Measurements from ENCODE around the gene OVCH2.

Gene OVCH2

DNA sequence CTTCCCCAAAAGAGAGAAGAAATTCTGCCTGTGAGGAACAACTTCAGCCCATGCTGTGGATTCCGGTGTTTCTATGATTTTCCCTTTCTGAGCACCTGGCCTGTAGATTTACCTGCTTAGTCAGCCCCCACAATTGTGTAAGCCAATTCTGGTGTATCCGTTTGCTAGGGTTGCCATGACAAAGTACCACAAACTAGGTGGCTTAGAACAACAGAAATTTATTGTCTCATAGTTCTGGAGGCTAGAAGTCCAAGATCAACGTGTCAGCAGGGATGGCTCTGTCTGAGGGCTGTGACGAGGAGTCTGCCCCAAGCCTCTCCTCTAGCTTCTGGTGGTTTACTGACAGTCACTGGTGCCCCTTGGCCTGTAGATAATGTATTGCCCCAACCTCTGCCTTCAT, 17.0 kb downstream of the OVCH2 start:
- Histone ChIP-seq H3K36me3 (ENCODE audit: control insufficient read depth, insufficient read depth, low read length) (no peaks in the 10 kb centered on the region), H3K9me3 (ENCODE audit: control insufficient read depth, low read length) (no peaks in the 10 kb centered on the region), H3K4me1 (ENCODE audit: control insufficient read depth, insufficient read depth, low read length) (peaks cover 3% of the 10 kb centered on the region), H3K27me3 (ENCODE audit: control insufficient read depth, insufficient read depth, low read length, poor library complexity, severe bottlenecking) (no peaks in the 10 kb centered on the region), H3K4me3 (ENCODE audit: insufficient read depth, low read depth, low read length) (no peak overlapping the region), H3K27ac (ENCODE audit: insufficient read depth, low read depth, low read length, poor library complexity, severe bottlenecking) (no peak overlapping the region)
- 82 to 84% methylated on average over 4 of the region's 4 CpGs for WGBS, 2 experiments

GRCh38 chr11:7688238-7688826, 17.9 kb downstream of the OVCH2 start:
- 21 to 29% methylated on average over 2 of the region's 4 CpGs for WGBS, 2 experiments
- Histone ChIP-seq H3K4me3 (ENCODE audit: insufficient read depth, low read depth, low read length) (no peak overlapping the region), H3K27me3 (ENCODE audit: control insufficient read depth, insufficient read depth, low read length, poor library complexity, severe bottlenecking) (no peaks in the 10 kb centered on the region), H3K27ac (ENCODE audit: insufficient read depth, low read depth, low read length, poor library complexity, severe bottlenecking) (no peak overlapping the region), H3K9me3 (ENCODE audit: control insufficient read depth, low read length) (no peaks in the 10 kb centered on the region), H3K36me3 (ENCODE audit: control insufficient read depth, insufficient read depth, low read length) (no peaks in the 10 kb centered on the region), H3K4me1 (ENCODE audit: control insufficient read depth, insufficient read depth, low read length) (peaks cover 3% of the 10 kb centered on the region)

- WGBS, 2 experiments, result 90 to 95% methylated on average over 1 of the region's 1 CpG
- Histone ChIP-seq H3K36me3 (ENCODE audit: control insufficient read depth, insufficient read depth, low read length) (no peaks in the 10 kb centered on the region), H3K4me1 (ENCODE audit: control insufficient read depth, insufficient read depth, low read length) (peaks cover 3% of the 10 kb centered on the region), H3K9me3 (ENCODE audit: control insufficient read depth, low read length) (no peaks in the 10 kb centered on the region), H3K4me3 (ENCODE audit: insufficient read depth, low read depth, low read length) (no peak overlapping the region), H3K27ac (ENCODE audit: insufficient read depth, low read depth, low read length, poor library complexity, severe bottlenecking) (no peak overlapping the region), H3K27me3 (ENCODE audit: control insufficient read depth, insufficient read depth, low read length, poor library complexity, severe bottlenecking) (no peaks in the 10 kb centered on the region)
These were observed 18.9 kb downstream of the OVCH2 start for GRCh38 chr11:7687386-7687785.

DNA sequence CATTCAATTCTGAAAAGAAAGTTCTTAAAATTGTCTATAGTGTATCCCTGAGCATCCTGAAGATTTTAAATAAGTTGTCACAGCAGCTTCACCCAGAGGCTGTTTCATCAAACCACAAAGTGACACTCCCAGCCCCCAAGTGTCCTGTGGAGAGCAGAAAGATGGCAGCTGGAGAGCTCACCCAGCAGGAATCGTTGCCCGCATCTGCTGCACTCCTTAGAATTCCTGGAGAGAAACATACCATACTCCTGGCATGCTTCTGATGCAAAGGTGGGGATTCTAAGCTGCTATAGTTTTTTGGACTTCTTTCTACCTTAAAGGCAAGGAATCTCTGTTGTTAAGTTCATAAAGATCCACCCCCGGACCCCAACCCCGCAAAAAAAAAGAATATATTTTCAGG, 19.5 kb downstream of the OVCH2 start:
- no peaks in the 10 kb centered on the region for H3K27me3 ChIP-seq (ENCODE audit: control insufficient read depth, insufficient read depth, low read length, poor library complexity, severe bottlenecking)
- peaks cover 3% of the 10 kb centered on the region for H3K4me1 ChIP-seq (ENCODE audit: control insufficient read depth, insufficient read depth, low read length)
- 75 to 85% methylated on average over 4 of the region's 4 CpGs for WGBS, 2 experiments
- no peak overlapping the region for H3K27ac ChIP-seq (ENCODE audit: insufficient read depth, low read depth, low read length, poor library complexity, severe bottlenecking)
- no peaks in the 10 kb centered on the region for H3K36me3 ChIP-seq (ENCODE audit: control insufficient read depth, insufficient read depth, low read length)
- no peak overlapping the region for H3K4me3 ChIP-seq (ENCODE audit: insufficient read depth, low read depth, low read length)
- H3K9me3 ChIP-seq (ENCODE audit: control insufficient read depth, low read length), result no peaks in the 10 kb centered on the region

DNA sequence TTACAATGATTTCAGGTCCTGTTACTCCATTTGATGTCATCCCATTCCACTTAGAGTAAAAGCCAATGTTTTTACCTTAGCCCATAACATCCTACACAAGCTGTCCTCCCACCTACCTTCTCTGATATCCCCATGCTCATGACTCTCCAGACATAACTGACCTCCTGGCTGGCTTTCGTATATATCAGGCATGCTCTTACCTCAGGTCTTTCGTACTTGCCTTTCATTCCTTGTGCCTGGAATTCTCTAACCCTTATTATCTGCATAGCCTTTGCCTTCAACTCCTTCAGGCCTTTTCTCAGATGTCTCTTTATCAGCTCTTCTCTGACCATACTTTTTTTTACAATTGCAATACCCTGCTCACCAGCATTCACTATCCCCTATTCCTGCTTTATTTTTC, 22.7 kb downstream of the OVCH2 start:
- H3K27me3 ChIP-seq (ENCODE audit: control insufficient read depth, insufficient read depth, low read length, poor library complexity, severe bottlenecking), result no peaks in the 10 kb centered on the region
- no peaks in the 10 kb centered on the region for H3K9me3 ChIP-seq (ENCODE audit: control insufficient read depth, low read length)
- H3K4me3 ChIP-seq (ENCODE audit: insufficient read depth, low read depth, low read length), result no peak overlapping the region
- WGBS, 2 experiments, result 92 to 94% methylated on average over 2 of the region's 2 CpGs
- H3K36me3 ChIP-seq (ENCODE audit: control insufficient read depth, insufficient read depth, low read length), result no peaks in the 10 kb centered on the region
- H3K4me1 ChIP-seq (ENCODE audit: control insufficient read depth, insufficient read depth, low read length), result no peaks in the 10 kb centered on the region
- no peak overlapping the region for H3K27ac ChIP-seq (ENCODE audit: insufficient read depth, low read depth, low read length, poor library complexity, severe bottlenecking)

DNA sequence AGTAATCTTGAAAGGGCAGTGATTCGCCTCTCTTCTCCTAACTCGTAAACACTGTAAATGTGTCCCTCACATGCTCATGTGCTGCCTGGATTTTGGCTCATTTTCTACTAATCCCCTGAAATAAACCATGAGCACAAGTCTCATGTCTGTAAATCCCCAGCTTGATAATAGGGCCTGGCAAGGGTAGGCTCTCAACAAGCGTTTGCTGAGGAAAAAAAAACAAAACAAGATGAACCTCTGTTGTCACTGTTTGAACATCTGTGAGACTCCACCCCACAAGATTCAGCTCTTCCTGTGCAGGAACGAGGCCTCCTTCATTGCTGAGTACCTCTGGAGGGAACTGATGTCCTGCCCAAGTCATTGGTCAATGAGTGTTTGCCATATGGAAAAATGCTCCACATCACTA, 28.5 kb downstream of the OVCH2 start:
- peaks cover 19% of the 10 kb centered on the region for H3K27me3 ChIP-seq (ENCODE audit: control insufficient read depth, insufficient read depth, low read length, poor library complexity, severe bottlenecking)
- no peaks in the 10 kb centered on the region for H3K36me3 ChIP-seq (ENCODE audit: control insufficient read depth, insufficient read depth, low read length)
- no peak overlapping the region for H3K4me3 ChIP-seq (ENCODE audit: insufficient read depth, low read depth, low read length)
- H3K27ac ChIP-seq (ENCODE audit: insufficient read depth, low read depth, low read length, poor library complexity, severe bottlenecking), result no peak overlapping the region
- H3K9me3 ChIP-seq (ENCODE audit: control insufficient read depth, low read length), result no peaks in the 10 kb centered on the region
- WGBS, 2 experiments, result 70 to 74% methylated on average over 4 of the region's 4 CpGs
- no peaks in the 10 kb centered on the region for H3K4me1 ChIP-seq (ENCODE audit: control insufficient read depth, insufficient read depth, low read length)

DNA sequence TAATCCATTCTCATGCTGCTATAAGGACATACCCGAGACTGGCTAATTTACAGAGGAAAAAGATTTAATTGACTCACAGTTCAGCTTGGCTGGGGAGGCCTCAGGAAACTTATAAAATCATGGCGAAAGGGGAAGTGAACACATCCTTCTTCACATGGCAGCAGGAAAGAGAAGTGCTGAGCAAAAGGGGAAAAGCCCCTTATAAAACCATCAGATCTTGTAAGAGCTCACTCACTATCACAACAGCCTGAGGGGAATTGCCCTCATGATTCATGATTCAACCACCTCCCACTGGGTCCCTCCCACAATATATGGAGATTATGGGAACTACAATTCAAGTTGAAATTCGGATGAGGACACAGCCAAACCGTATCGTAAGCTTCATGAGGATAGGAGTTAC, 29.2 kb downstream of the OVCH2 start:
- 87 to 88% methylated on average over 5 of the region's 5 CpGs for WGBS, 2 experiments
- H3K4me3 ChIP-seq (ENCODE audit: insufficient read depth, low read depth, low read length), result no peak overlapping the region
- H3K36me3 ChIP-seq (ENCODE audit: control insufficient read depth, insufficient read depth, low read length), result no peaks in the 10 kb centered on the region
- H3K9me3 ChIP-seq (ENCODE audit: control insufficient read depth, low read length), result no peaks in the 10 kb centered on the region
- H3K27ac ChIP-seq (ENCODE audit: insufficient read depth, low read depth, low read length, poor library complexity, severe bottlenecking), result no peak overlapping the region
- no peaks in the 10 kb centered on the region for H3K4me1 ChIP-seq (ENCODE audit: control insufficient read depth, insufficient read depth, low read length)
- H3K27me3 ChIP-seq (ENCODE audit: control insufficient read depth, insufficient read depth, low read length, poor library complexity, severe bottlenecking), result peaks cover 19% of the 10 kb centered on the region

DNA sequence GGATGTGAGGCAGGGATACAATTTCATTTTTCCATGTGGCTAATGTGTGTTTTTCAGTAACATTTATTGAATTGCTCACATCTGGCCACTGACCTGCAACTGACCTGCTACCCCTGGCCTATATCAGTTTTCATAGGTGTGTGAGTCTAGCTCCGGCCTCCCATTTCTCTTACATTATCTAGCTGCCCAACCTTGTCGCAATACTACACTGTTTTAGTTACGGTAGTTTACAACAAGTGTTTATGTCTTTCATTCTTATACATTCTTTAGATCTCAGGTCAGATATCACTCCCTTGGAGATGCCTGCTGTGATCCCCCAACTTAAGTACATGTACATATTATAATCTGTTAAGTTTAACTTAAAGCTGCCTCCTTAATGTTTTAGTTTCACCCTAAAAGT, 30.6 kb downstream of the OVCH2 start:
- 96% methylated on average over 3 of the region's 3 CpGs for WGBS, 2 experiments
- Histone ChIP-seq H3K4me1 (ENCODE audit: control insufficient read depth, insufficient read depth, low read length) (no peaks in the 10 kb centered on the region), H3K27me3 (ENCODE audit: control insufficient read depth, insufficient read depth, low read length, poor library complexity, severe bottlenecking) (peaks cover 19% of the 10 kb centered on the region)

GRCh38 chr11:7673724-7674434, 32.4 kb downstream of the OVCH2 start:
- WGBS, 2 experiments, result 11 to 16% methylated on average over 72 of the region's 72 CpGs
- Histone ChIP-seq H3K27ac (ENCODE audit: insufficient read depth, low read depth, low read length, poor library complexity, severe bottlenecking) (no peak overlapping the region), H3K4me3 (ENCODE audit: insufficient read depth, low read depth, low read length) (peak overlapping the region; percentile 63), H3K36me3 (ENCODE audit: control insufficient read depth, insufficient read depth, low read length) (no peaks in the 10 kb centered on the region), H3K4me1 (ENCODE audit: control insufficient read depth, insufficient read depth, low read length) (peaks cover 2% of the 10 kb centered on the region), H3K27me3 (ENCODE audit: control insufficient read depth, insufficient read depth, low read length, poor library complexity, severe bottlenecking) (peaks cover 19% of the 10 kb centered on the region), H3K9me3 (ENCODE audit: control insufficient read depth, low read length) (no peaks in the 10 kb centered on the region)

More for the DNA sequence above, 30.6 kb downstream of the OVCH2 start:
- Histone ChIP-seq H3K4me3 (ENCODE audit: insufficient read depth, low read depth, low read length) (no peak overlapping the region), H3K27ac (ENCODE audit: insufficient read depth, low read depth, low read length, poor library complexity, severe bottlenecking) (no peak overlapping the region), H3K36me3 (ENCODE audit: control insufficient read depth, insufficient read depth, low read length) (no peaks in the 10 kb centered on the region), H3K9me3 (ENCODE audit: control insufficient read depth, low read length) (no peaks in the 10 kb centered on the region)

DNA sequence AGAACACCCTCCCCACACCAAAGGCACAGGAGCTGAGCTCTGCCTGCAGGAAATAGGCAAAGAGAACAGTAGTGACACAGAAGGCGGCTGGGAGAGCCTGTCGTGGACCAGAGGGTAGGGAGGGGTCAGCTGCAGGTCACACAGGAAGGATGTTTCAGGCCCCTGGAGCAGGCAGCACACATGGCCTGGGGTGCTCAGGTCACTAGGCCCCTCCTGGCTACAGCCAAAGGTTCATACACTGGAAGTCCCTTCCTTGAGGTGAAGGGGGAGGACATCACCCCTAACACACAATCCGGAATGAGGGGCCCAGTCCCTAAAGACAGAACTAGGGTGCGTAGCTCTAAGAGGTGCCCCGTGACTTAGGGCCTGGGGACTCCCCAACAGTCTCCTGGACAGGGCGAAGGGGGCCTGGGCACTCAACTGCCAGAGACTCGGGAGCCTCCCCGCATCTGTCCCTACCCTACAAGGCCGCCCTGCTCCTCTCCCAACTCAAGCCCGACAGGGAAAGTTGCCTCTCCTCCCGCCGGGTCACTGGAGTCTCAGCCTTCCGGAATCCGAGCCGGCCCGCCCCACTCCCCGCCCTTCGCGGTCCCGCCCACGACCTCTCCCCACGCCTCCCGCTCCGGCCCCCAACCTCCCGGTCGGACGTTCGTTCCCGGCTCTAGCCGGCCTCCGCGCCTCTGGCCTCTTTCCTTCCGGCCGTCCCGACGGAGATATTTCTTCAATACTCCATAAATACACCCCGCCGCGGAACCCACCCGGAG, 33.1 kb downstream of the OVCH2 start, which contains the start of gene CYB5R2:
TSS of gene CYB5R2 (minus strand) at position 541 of the 764 bp plus-strand sequence. CDS start 675 bp downstream, outside the sequence.
- 16 to 17% methylated on average over 40 of the region's 40 CpGs for WGBS, 2 experiments
- no peaks in the 10 kb centered on the region for H3K9me3 ChIP-seq (ENCODE audit: control insufficient read depth, low read length)
- H3K4me3 ChIP-seq (ENCODE audit: insufficient read depth, low read depth, low read length), result peak within 1 kb of the TSS; percentile 63
- H3K36me3 ChIP-seq (ENCODE audit: control insufficient read depth, insufficient read depth, low read length), result no peaks in the 10 kb centered on the region
- peaks cover 19% of the 10 kb centered on the region for H3K27me3 ChIP-seq (ENCODE audit: control insufficient read depth, insufficient read depth, low read length, poor library complexity, severe bottlenecking)
- H3K4me1 ChIP-seq (ENCODE audit: control insufficient read depth, insufficient read depth, low read length), result peaks cover 7% of the 10 kb centered on the region
- no peak within 1 kb of the TSS for H3K27ac ChIP-seq (ENCODE audit: insufficient read depth, low read depth, low read length, poor library complexity, severe bottlenecking)

Measured in ectodermal cell (in vitro differentiated cells).